ENCODE data around the gene SYT1.

The SYT1 gene

GRCh38 chr12:79448816-79449215 lies 584.2 kb downstream of the SYT1 start:
- Histone ChIP-seq H3K36me3 (ENCODE audit: control insufficient read depth, insufficient read depth, low read length) (peaks cover 7% of the 10 kb centered on the region), H3K4me1 (ENCODE audit: control insufficient read depth, insufficient read depth, low read length, poor library complexity, severe bottlenecking) (peaks cover 13% of the 10 kb centered on the region), H3K4me3 (ENCODE audit: extremely low read depth, insufficient read depth, low read length, poor library complexity, severe bottlenecking) (no peak overlapping the region), H3K27ac (ENCODE audit: low read depth, low read length, severe bottlenecking) (no peak overlapping the region), H3K9me3 (ENCODE audit: control insufficient read depth, low read length) (no peaks in the 10 kb centered on the region)
- 97 to 98% methylated on average over 7 to 10 of the region's 11 CpGs for WGBS, 2 experiments (ENCODE audit: insufficient coverage in 2 of 2)

GRCh38 chr12:79451365-79451764 lies 586.8 kb downstream of the SYT1 start:
- Histone ChIP-seq H3K27ac (ENCODE audit: low read depth, low read length, severe bottlenecking) (peak overlapping the region; percentile 24), H3K9me3 (ENCODE audit: control insufficient read depth, low read length) (no peaks in the 10 kb centered on the region), H3K4me3 (ENCODE audit: extremely low read depth, insufficient read depth, low read length, poor library complexity, severe bottlenecking) (no peak overlapping the region), H3K4me1 (ENCODE audit: control insufficient read depth, insufficient read depth, low read length, poor library complexity, severe bottlenecking) (peaks cover 18% of the 10 kb centered on the region), H3K36me3 (ENCODE audit: control insufficient read depth, insufficient read depth, low read length) (peaks cover 3% of the 10 kb centered on the region)

- Histone ChIP-seq H3K27ac (ENCODE audit: low read depth, low read length, severe bottlenecking) (peak overlapping the region; percentile 24), H3K4me3 (ENCODE audit: extremely low read depth, insufficient read depth, low read length, poor library complexity, severe bottlenecking) (no peak overlapping the region), H3K9me3 (ENCODE audit: control insufficient read depth, low read length) (no peaks in the 10 kb centered on the region), H3K36me3 (ENCODE audit: control insufficient read depth, insufficient read depth, low read length) (peaks cover 3% of the 10 kb centered on the region), H3K4me1 (ENCODE audit: control insufficient read depth, insufficient read depth, low read length, poor library complexity, severe bottlenecking) (peaks cover 18% of the 10 kb centered on the region)
- WGBS, 2 experiments (ENCODE audit: insufficient coverage in 2 of 2), result 79 to 93% methylated on average over 5 to 6 of the region's 6 CpGs
These were observed 587.4 kb downstream of the SYT1 start for GRCh38 chr12:79451978-79452377.

GRCh38 chr12:79452906-79453305 lies 588.3 kb downstream of the SYT1 start:
- H3K4me3 ChIP-seq (ENCODE audit: extremely low read depth, insufficient read depth, low read length, poor library complexity, severe bottlenecking), result no peak overlapping the region
- H3K9me3 ChIP-seq (ENCODE audit: control insufficient read depth, low read length), result no peaks in the 10 kb centered on the region
- H3K27ac ChIP-seq (ENCODE audit: low read depth, low read length, severe bottlenecking), result no peak overlapping the region
- peaks cover 3% of the 10 kb centered on the region for H3K36me3 ChIP-seq (ENCODE audit: control insufficient read depth, insufficient read depth, low read length)
- H3K4me1 ChIP-seq (ENCODE audit: control insufficient read depth, insufficient read depth, low read length, poor library complexity, severe bottlenecking), result peaks cover 18% of the 10 kb centered on the region
- WGBS, 2 experiments (ENCODE audit: insufficient coverage in 2 of 2), result 92 to 95% methylated on average over 5 to 6 of the region's 6 CpGs

- peaks cover 3% of the 10 kb centered on the region for H3K36me3 ChIP-seq (ENCODE audit: control insufficient read depth, insufficient read depth, low read length)
- 75 to 83% methylated on average over 1 of the region's 3 CpGs for WGBS, 2 experiments (ENCODE audit: insufficient coverage in 2 of 2)
- no peak overlapping the region for H3K4me3 ChIP-seq (ENCODE audit: extremely low read depth, insufficient read depth, low read length, poor library complexity, severe bottlenecking)
- H3K27ac ChIP-seq (ENCODE audit: low read depth, low read length, severe bottlenecking), result no peak overlapping the region
- H3K4me1 ChIP-seq (ENCODE audit: control insufficient read depth, insufficient read depth, low read length, poor library complexity, severe bottlenecking), result peaks cover 18% of the 10 kb centered on the region
- H3K9me3 ChIP-seq (ENCODE audit: control insufficient read depth, low read length), result no peaks in the 10 kb centered on the region
These were observed 589.2 kb downstream of the SYT1 start for GRCh38 chr12:79453820-79454219.

GRCh38 chr12:79454338-79454843 lies 589.8 kb downstream of the SYT1 start:
- H3K4me3 ChIP-seq (ENCODE audit: extremely low read depth, insufficient read depth, low read length, poor library complexity, severe bottlenecking), result no peak overlapping the region
- peaks cover 18% of the 10 kb centered on the region for H3K4me1 ChIP-seq (ENCODE audit: control insufficient read depth, insufficient read depth, low read length, poor library complexity, severe bottlenecking)
- H3K27ac ChIP-seq (ENCODE audit: low read depth, low read length, severe bottlenecking), result no peak overlapping the region
- H3K9me3 ChIP-seq (ENCODE audit: control insufficient read depth, low read length), result no peaks in the 10 kb centered on the region
- H3K36me3 ChIP-seq (ENCODE audit: control insufficient read depth, insufficient read depth, low read length), result no peaks in the 10 kb centered on the region
- 80 to 86% methylated on average over 1 to 2 of the region's 3 CpGs for WGBS, 2 experiments (ENCODE audit: insufficient coverage in 2 of 2)

GRCh38 chr12:79455286-79455685 lies 590.7 kb downstream of the SYT1 start:
- H3K4me3 ChIP-seq (ENCODE audit: extremely low read depth, insufficient read depth, low read length, poor library complexity, severe bottlenecking), result no peak overlapping the region
- 85 to 100% methylated on average over 1 to 2 of the region's 2 CpGs for WGBS, 2 experiments (ENCODE audit: insufficient coverage in 2 of 2)
- H3K9me3 ChIP-seq (ENCODE audit: control insufficient read depth, low read length), result no peaks in the 10 kb centered on the region
- H3K27ac ChIP-seq (ENCODE audit: low read depth, low read length, severe bottlenecking), result no peak overlapping the region
- H3K36me3 ChIP-seq (ENCODE audit: control insufficient read depth, insufficient read depth, low read length), result no peaks in the 10 kb centered on the region
- peaks cover 18% of the 10 kb centered on the region for H3K4me1 ChIP-seq (ENCODE audit: control insufficient read depth, insufficient read depth, low read length, poor library complexity, severe bottlenecking)

GRCh38 chr12:79482323-79482722 lies 617.7 kb downstream of the SYT1 start:
- Histone ChIP-seq H3K9me3 (ENCODE audit: control insufficient read depth, low read length) (no peaks in the 10 kb centered on the region), H3K4me1 (ENCODE audit: control insufficient read depth, insufficient read depth, low read length, poor library complexity, severe bottlenecking) (no peaks in the 10 kb centered on the region), H3K27ac (ENCODE audit: low read depth, low read length, severe bottlenecking) (no peak overlapping the region), H3K36me3 (ENCODE audit: control insufficient read depth, insufficient read depth, low read length) (no peaks in the 10 kb centered on the region), H3K4me3 (ENCODE audit: extremely low read depth, insufficient read depth, low read length, poor library complexity, severe bottlenecking) (no peak overlapping the region)
- 65 to 79% methylated on average over 3 of the region's 4 CpGs for WGBS, 2 experiments (ENCODE audit: insufficient coverage in 2 of 2)

- Histone ChIP-seq H3K27ac (ENCODE audit: low read depth, low read length, severe bottlenecking) (no peak overlapping the region), H3K36me3 (ENCODE audit: control insufficient read depth, insufficient read depth, low read length) (no peaks in the 10 kb centered on the region), H3K4me3 (ENCODE audit: extremely low read depth, insufficient read depth, low read length, poor library complexity, severe bottlenecking) (no peak overlapping the region), H3K4me1 (ENCODE audit: control insufficient read depth, insufficient read depth, low read length, poor library complexity, severe bottlenecking) (no peaks in the 10 kb centered on the region), H3K9me3 (ENCODE audit: control insufficient read depth, low read length) (no peaks in the 10 kb centered on the region)
- WGBS, 2 experiments (ENCODE audit: insufficient coverage in 2 of 2), result 75% methylated on average over 1 of the region's 2 CpGs; no CpG with 5 or more reads in 1 of the 2 experiments
These were observed 618.3 kb downstream of the SYT1 start for GRCh38 chr12:79482921-79483320.

GRCh38 chr12:79486154-79486553 lies 621.6 kb downstream of the SYT1 start:
- WGBS, 2 experiments (ENCODE audit: insufficient coverage in 2 of 2), result 85 to 95% methylated on average over 2 to 3 of the region's 3 CpGs
- Histone ChIP-seq H3K27ac (ENCODE audit: low read depth, low read length, severe bottlenecking) (no peak overlapping the region), H3K4me3 (ENCODE audit: extremely low read depth, insufficient read depth, low read length, poor library complexity, severe bottlenecking) (no peak overlapping the region), H3K36me3 (ENCODE audit: control insufficient read depth, insufficient read depth, low read length) (no peaks in the 10 kb centered on the region), H3K4me1 (ENCODE audit: control insufficient read depth, insufficient read depth, low read length, poor library complexity, severe bottlenecking) (no peaks in the 10 kb centered on the region), H3K9me3 (ENCODE audit: control insufficient read depth, low read length) (no peaks in the 10 kb centered on the region)

- Histone ChIP-seq H3K36me3 (ENCODE audit: control insufficient read depth, insufficient read depth, low read length) (no peaks in the 10 kb centered on the region), H3K27ac (ENCODE audit: low read depth, low read length, severe bottlenecking) (no peak overlapping the region), H3K4me3 (ENCODE audit: extremely low read depth, insufficient read depth, low read length, poor library complexity, severe bottlenecking) (no peak overlapping the region), H3K9me3 (ENCODE audit: control insufficient read depth, low read length) (no peaks in the 10 kb centered on the region), H3K4me1 (ENCODE audit: control insufficient read depth, insufficient read depth, low read length, poor library complexity, severe bottlenecking) (no peaks in the 10 kb centered on the region)
- 92% methylated on average over 2 of the region's 3 CpGs; no CpG with 5 or more reads in 1 of the 2 experiments for WGBS, 2 experiments (ENCODE audit: insufficient coverage in 2 of 2)
These were observed 623.0 kb downstream of the SYT1 start for GRCh38 chr12:79487386-79488110.
